Astrocyte (in vitro differentiated cells and primary cell): Measurements from ENCODE around the gene TMEM271. TPM values are rescaled to one million over a fixed set of nuclear protein-coding genes. Genes with fewer than 3 reads are reported as not detected.

ENCODE experiments used
- DNase-seq: peaks from one replicate; pipeline ENCODE4 v3.0.0-alpha.2; 2010; ENCODE audit warnings: low read depth
- FAIRE-seq: peaks from 2 replicates; lab custom pipeline; 2011; peaks lifted over from hg19 to GRCh38; lab: Jason Lieb, UNC
- H2AFZ ChIP-seq: 2 replicates; pipeline ENCODE4 v1.6.0; 2012; ENCODE audit warnings: low read depth, low read length, inconsistent platforms
- H3K27ac ChIP-seq: 2 replicates; pipeline ENCODE4 v1.5.1; 2011; ENCODE audit warnings: low read depth, low read length, inconsistent platforms
- H3K27me3 ChIP-seq: 2 replicates; pipeline ENCODE4 v1.6.0; 2011; ENCODE audit warnings: low read length, inconsistent platforms; ENCODE audit not compliant: insufficient read depth
- H3K36me3 ChIP-seq: 2 replicates; pipeline ENCODE4 v1.5.1; 2011; ENCODE audit warnings: low read length, inconsistent platforms; ENCODE audit not compliant: insufficient read depth
- H3K4me1 ChIP-seq: 2 replicates; pipeline ENCODE4 v1.5.1; 2011; ENCODE audit warnings: low read length, inconsistent platforms; ENCODE audit not compliant: insufficient read depth
- H3K4me2 ChIP-seq: 2 replicates; pipeline ENCODE4 v1.6.0; 2012; ENCODE audit warnings: low read length, inconsistent platforms
- H3K4me3 ChIP-seq: 2 replicates; pipeline ENCODE4 v1.5.1; 2011; ENCODE audit warnings: low read depth, mild to moderate bottlenecking, low read length, inconsistent platforms; ENCODE audit not compliant: insufficient read depth
- H3K79me2 ChIP-seq: 2 replicates; pipeline ENCODE4 v1.6.0; 2012; ENCODE audit warnings: mild to moderate bottlenecking, low read length, inconsistent platforms; ENCODE audit not compliant: insufficient read depth
- H3K9ac ChIP-seq: 2 replicates; pipeline ENCODE4 v1.6.0; 2012; ENCODE audit warnings: mild to moderate bottlenecking, low read length, inconsistent platforms
- H3K9me3 ChIP-seq: 2 replicates; pipeline ENCODE4 v1.5.1; 2012; ENCODE audit warnings: low read depth, mild to moderate bottlenecking, low read length, inconsistent platforms; ENCODE audit not compliant: insufficient read depth
- H4K20me1 ChIP-seq: 2 replicates; pipeline ENCODE4 v1.6.0; 2012; ENCODE audit warnings: low read length, inconsistent platforms; ENCODE audit not compliant: insufficient read depth
- H3K27ac Mint-ChIP-seq: one replicate; pipeline ENCODE4 v1.8.0; 2021; ENCODE audit warnings: mild to moderate bottlenecking, mixed read lengths; ENCODE audit not compliant: unreplicated experiment
- H3K27me3 Mint-ChIP-seq: one replicate; pipeline ENCODE4 v1.8.0; 2021; ENCODE audit warnings: low read depth, mixed read lengths; ENCODE audit not compliant: unreplicated experiment
- H3K36me3 Mint-ChIP-seq: one replicate; pipeline ENCODE4 v1.8.0; 2021; ENCODE audit warnings: low read depth, mixed read lengths; ENCODE audit not compliant: unreplicated experiment
- H3K4me1 Mint-ChIP-seq: one replicate; pipeline ENCODE4 v1.8.0; 2021; ENCODE audit warnings: low read depth, mixed read lengths; ENCODE audit not compliant: unreplicated experiment
- H3K4me3 Mint-ChIP-seq: one replicate; pipeline ENCODE4 v1.8.0; 2021; ENCODE audit warnings: mild to moderate bottlenecking, moderate library complexity, mixed read lengths; ENCODE audit not compliant: unreplicated experiment
- H3K9me3 Mint-ChIP-seq: one replicate; pipeline ENCODE4 v1.8.0; 2021; ENCODE audit warnings: mild to moderate bottlenecking, mixed read lengths; ENCODE audit not compliant: unreplicated experiment
- EZH2 ChIP-seq: IDR thresholded peaks from 2 replicates; pipeline ENCODE4 v1.6.1; 2012; ENCODE audit warnings: mild to moderate bottlenecking, low read length, inconsistent platforms; ENCODE audit not compliant: insufficient read depth
- total RNA-seq: library from RNA; stranded (reverse); gene quantifications from 2 replicates; pipeline ENCODE4 v1.2.1, GENCODE V29; 2021
- TF ChIP-seq, protein P1 (sequence below): IDR thresholded peaks from 2 replicates; pipeline ENCODE4 v1.5.1; 2011; ENCODE audit warnings: low read depth, mild to moderate bottlenecking, inconsistent platforms, low read length, moderate library complexity; ENCODE audit not compliant: insufficient read depth

TMEM271 gene
- total RNA-seq, 1 donor from 2014 or later, result 4.4 TPM

DNA sequence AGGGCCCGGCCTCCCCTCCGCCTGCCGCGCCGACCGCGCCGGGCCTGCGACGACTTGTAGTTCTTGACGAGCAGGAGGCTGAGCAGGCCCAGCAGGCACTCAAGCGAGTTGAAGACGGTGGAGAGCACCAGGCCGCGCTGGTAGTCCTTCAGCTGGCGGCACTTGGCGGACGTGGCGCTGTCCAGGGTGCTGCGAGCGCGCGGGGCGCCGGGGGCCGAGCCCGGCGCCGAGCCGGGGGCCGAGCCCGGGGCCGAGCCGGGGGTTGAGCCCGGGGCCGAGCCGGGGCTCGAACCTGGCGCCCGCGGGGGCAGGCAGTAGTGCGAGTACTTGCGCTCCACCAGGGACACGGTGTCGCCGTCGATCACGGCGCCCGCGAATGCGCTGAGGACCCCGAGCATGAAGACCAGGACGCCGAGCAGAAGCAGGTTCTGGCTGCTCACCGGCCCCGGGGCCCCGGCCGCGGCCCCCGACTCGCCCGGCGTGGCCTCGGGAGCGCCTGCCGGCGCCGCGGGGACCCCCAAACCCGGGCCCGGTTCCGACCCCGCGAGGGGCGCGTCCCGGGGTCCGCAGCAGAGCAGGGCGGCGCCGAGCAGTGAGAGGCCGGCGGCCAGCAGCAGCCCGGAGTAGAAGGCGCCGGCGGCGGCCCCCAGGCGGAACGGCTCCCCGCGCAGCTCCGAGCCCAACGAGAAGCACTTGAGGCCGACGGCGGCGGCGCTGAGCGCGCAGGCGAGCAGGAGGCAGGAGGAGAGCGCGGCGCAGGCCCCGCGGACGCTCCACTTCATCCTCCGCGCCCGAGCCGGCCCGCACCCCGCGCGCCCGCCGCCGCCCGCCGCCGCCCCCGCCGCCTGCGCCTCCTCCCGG, 584 bp downstream of the TMEM271 start:
- no peak overlapping the region for H3K27ac Mint-ChIP-seq
- Histone ChIP-seq H3K79me2 (no peaks in the 10 kb centered on the region), H2AFZ (no peak overlapping the region), H3K9ac (no peak overlapping the region), H3K9me3 (peaks cover 5% of the 10 kb centered on the region), H3K4me1 (peaks cover 2% of the 10 kb centered on the region), H3K27me3 (peaks cover 45% of the 10 kb centered on the region), H3K4me3 (no peak overlapping the region), H3K27ac (no peak overlapping the region), H4K20me1 (no peaks in the 10 kb centered on the region), H3K36me3 (no peaks in the 10 kb centered on the region), H3K4me2 (peak overlapping the region; percentile 22)
- no peak for FAIRE-seq
- H3K4me3 Mint-ChIP-seq, result peak overlapping the region; percentile 57
- peak; percentile 71 for DNase-seq
- H3K9me3 Mint-ChIP-seq, result peaks cover 2% of the 10 kb centered on the region
- H3K4me1 Mint-ChIP-seq, result peaks cover 10% of the 10 kb centered on the region
- peaks cover 5% of the 10 kb centered on the region for H3K36me3 Mint-ChIP-seq
- peaks cover 55% of the 10 kb centered on the region for H3K27me3 Mint-ChIP-seq
- TF ChIP-seq, protein P1, sequence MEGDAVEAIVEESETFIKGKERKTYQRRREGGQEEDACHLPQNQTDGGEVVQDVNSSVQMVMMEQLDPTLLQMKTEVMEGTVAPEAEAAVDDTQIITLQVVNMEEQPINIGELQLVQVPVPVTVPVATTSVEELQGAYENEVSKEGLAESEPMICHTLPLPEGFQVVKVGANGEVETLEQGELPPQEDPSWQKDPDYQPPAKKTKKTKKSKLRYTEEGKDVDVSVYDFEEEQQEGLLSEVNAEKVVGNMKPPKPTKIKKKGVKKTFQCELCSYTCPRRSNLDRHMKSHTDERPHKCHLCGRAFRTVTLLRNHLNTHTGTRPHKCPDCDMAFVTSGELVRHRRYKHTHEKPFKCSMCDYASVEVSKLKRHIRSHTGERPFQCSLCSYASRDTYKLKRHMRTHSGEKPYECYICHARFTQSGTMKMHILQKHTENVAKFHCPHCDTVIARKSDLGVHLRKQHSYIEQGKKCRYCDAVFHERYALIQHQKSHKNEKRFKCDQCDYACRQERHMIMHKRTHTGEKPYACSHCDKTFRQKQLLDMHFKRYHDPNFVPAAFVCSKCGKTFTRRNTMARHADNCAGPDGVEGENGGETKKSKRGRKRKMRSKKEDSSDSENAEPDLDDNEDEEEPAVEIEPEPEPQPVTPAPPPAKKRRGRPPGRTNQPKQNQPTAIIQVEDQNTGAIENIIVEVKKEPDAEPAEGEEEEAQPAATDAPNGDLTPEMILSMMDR, result no peak
- peak; percentile 2 for TF ChIP-seq EZH2

DNA sequence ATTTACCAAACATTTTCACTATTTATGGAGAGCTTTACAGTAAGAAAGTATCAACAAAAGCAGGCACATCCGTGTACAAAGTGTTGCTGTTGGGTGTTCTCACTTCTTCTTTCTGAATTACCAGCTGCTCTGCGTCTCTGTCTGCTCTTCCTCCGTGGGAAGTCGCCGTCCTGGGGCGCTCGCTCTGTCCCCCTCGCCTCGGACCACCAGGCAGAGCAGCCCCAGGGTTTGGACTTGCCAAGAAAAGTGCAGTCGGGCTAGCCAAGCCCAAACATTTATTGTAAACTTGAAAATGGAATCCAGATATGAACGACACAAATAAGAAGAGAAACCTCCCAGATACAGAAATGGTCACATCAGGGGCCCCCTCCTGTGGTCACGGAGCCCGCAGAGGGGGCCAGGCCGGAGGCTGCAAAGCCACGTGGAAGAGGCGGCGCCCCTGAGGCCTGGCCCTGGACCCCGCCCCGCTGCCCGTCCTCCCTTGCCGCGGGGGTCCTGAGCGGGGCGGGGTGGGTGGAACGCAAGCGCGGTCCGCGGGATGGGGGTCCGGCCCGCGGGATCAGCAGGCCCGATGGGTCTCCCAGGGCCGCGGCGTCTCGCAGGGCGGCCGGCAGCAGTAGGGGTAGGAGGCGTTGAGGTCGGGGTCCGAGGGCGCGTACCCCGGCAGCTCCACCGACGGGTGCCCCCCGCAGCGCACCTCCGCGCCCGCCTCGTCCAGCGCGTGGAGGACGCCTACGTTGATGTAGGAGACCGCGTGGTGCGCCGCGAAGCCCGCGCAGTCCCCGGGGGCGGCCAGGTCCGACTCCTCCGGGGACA, 1.5 kb downstream of the TMEM271 start:
- H3K27ac ChIP-seq, result no peak overlapping the region
- peaks cover 2% of the 10 kb centered on the region for H3K4me1 ChIP-seq
- peaks cover 40% of the 10 kb centered on the region for H3K27me3 ChIP-seq
- H3K4me2 ChIP-seq, result no peak overlapping the region
- Mint-ChIP-seq H3K4me3 (peak overlapping the region; percentile 83), H3K4me1 (peaks cover 10% of the 10 kb centered on the region), H3K36me3 (peaks cover 5% of the 10 kb centered on the region), H3K27me3 (peaks cover 56% of the 10 kb centered on the region), H3K27ac (peak overlapping the region; percentile 26), H3K9me3 (peaks cover 2% of the 10 kb centered on the region)
- peaks cover 5% of the 10 kb centered on the region for H3K9me3 ChIP-seq
- H3K9ac ChIP-seq, result no peak overlapping the region
- no peaks in the 10 kb centered on the region for H4K20me1 ChIP-seq
- no peak overlapping the region for H2AFZ ChIP-seq
- H3K36me3 ChIP-seq, result no peaks in the 10 kb centered on the region
- TF ChIP-seq, protein P1, result no peak
- TF ChIP-seq EZH2, result peak; percentile 64
- DNase-seq (no peak), FAIRE-seq (no peak)
- no peaks in the 10 kb centered on the region for H3K79me2 ChIP-seq
- H3K4me3 ChIP-seq, result no peak overlapping the region
